D721Med (cell line): ENCODE results near the gene SMIM13.

Experiments used
- DNase-seq: peaks from one replicate; pipeline ENCODE4 v3.0.0; 2011; ENCODE audit warnings: low spot score; ENCODE audit not compliant: insufficient read length
- FAIRE-seq: peaks from 2 replicates; lab custom pipeline; 2011; peaks lifted over from hg19 to GRCh38; lab: Jason Lieb, UNC
- CTCF ChIP-seq: IDR thresholded peaks from 2 replicates; pipeline ENCODE4 v1.5.1; 2012; ENCODE audit warnings: mild to moderate bottlenecking, control low read depth; ENCODE audit not compliant: insufficient read depth; ENCODE audit errors: missing control alignments

The SMIM13 gene

GRCh38 chr6:11153447-11153846 lies 59.8 kb downstream of the SMIM13 start:
- no peak for FAIRE-seq
- DNase-seq: no peak
- TF ChIP-seq CTCF: no peak

DNA sequence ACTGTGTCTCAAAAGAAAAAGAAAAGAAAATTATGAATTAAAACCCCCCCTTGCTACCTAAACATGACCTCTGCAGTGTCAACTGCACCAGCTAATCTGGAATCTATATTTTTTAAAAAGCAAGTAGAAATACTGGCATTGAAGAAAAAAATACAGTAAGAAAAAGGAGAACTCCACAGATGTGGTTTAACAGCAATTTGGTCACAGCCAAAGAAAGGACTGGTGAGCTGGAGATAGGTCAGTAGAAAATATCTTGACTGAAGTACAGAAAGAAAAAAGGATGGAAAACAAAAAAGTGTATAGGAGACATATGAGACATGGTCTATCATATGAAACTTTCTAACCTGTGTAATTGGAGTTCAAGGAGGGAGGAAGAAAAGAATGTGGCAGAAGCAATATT lies 62.0 kb downstream of the SMIM13 start:
- no peak for FAIRE-seq
- DNase-seq: no peak
- TF ChIP-seq CTCF: no peak

DNA sequence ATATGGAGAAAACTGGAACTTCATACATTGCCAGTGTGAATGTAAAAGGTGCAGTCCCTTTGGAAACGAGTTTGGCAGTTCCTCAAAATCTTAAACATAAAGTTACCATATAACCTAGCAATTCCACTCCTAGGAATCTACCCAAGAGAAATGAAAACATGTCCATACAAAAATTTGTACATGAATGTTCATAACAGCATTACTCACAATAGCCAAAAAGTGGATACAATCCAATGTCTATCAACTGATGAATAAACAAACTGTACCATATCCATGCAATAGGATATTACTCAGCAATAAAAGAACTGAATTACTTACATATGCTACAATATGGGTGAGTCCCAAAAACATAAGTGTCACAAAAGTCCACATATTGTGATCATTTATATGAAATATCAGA lies 66.6 kb downstream of the SMIM13 start:
- peak; percentile 72 for FAIRE-seq
- TF ChIP-seq CTCF: no peak

GRCh38 chr6:11161031-11161956 lies 67.7 kb downstream of the SMIM13 start:
- peak; percentile 38 for FAIRE-seq

More for the DNA sequence above, 66.6 kb downstream of the SMIM13 start:
- no peak for DNase-seq

DNA sequence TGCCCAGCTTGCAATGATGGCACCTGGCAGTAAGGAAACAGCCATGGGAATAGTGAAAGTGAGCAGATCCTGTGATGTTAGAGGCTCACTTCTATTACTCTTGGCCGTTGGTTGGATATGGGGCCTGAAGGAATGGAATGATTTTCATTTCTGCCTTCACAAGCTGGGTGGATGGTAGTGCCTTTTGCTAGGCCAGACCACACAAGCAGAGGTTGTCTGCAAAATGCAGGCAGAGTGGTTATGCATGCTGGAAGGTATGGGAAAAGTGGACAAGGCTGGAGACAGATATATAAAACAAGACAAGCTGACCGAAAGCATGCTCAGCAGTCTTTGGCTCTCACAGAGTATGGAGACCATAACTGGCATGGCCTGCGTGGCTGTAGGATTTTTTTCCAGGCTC lies 68.6 kb downstream of the SMIM13 start:
- DNase-seq: no peak
- no peak for FAIRE-seq

More at GRCh38 chr6:11161031-11161956, 67.7 kb downstream of the SMIM13 start:
- no peak for DNase-seq
- TF ChIP-seq CTCF: no peak

DNA sequence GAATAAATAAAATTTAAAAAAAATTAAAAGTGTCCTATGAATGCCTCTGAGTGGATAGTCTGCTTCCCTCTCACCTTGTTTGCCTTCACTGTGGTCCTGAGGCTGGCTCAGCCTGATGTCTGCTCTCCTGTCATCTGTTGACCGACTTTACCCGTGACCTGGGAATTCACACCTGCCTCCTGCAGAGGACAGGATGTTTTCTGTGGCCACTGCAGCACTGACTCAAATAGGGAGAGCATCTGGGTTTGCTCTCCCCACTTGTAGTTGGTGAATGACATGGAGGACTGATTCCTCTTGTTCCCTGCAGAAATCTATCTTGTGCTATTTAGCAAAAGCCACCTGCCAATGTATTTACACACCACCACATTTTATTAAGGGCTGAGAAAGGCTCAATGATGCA lies 70.3 kb downstream of the SMIM13 start:
- TF ChIP-seq CTCF: no peak
- no peak for DNase-seq
- no peak for FAIRE-seq

More for the DNA sequence above, 68.6 kb downstream of the SMIM13 start:
- no peak for TF ChIP-seq CTCF
